Neural progenitor cell (in vitro differentiated cells): Measurements from ENCODE around the gene CLNK. TPM values are rescaled to one million over a fixed set of nuclear protein-coding genes. Genes with fewer than 3 reads are reported as not detected.

Source experiments
- DNase-seq: peaks from one replicate; pipeline ENCODE4 v3.0.0-alpha.2; 2016; ENCODE audit warnings: low spot score
- H2AFZ ChIP-seq: fragments of 200-600 bp; sonication (generic); replicated peaks from 2 replicates; pipeline ENCODE4 v1.6.1; 2016; ENCODE audit warnings: antibody characterized with exemption
- H3F3A ChIP-seq: fragments of 200-600 bp; sonication (generic); 2 replicates; pipeline ENCODE4 v1.6.1; 2016; ENCODE audit warnings: antibody characterized with exemption, low read depth
- H3K27ac ChIP-seq: fragments of 200-600 bp; sonication (generic); 2 replicates; pipeline ENCODE4 v1.5.1; 2016; ENCODE audit warnings: mild to moderate bottlenecking
- H3K27me3 ChIP-seq: fragments of 200-600 bp; sonication (generic); 2 replicates; pipeline ENCODE4 v1.6.1; 2016; ENCODE audit warnings: mild to moderate bottlenecking, moderate library complexity
- H3K36me3 ChIP-seq: fragments of 200-600 bp; sonication (generic); 2 replicates; pipeline ENCODE4 v1.5.1; 2016
- H3K4me1 ChIP-seq: fragments of 200-600 bp; sonication (generic); 2 replicates; pipeline ENCODE4 v1.6.1; 2016; ENCODE audit warnings: mixed run types
- H3K4me2 ChIP-seq: fragments of 200-600 bp; sonication (generic); 2 replicates; pipeline ENCODE4 v1.6.1; 2016
- H3K4me3 ChIP-seq: fragments of 200-600 bp; sonication (generic); 2 replicates; pipeline ENCODE4 v1.5.1; 2016
- H3K79me2 ChIP-seq: fragments of 200-600 bp; sonication (generic); 2 replicates; pipeline ENCODE4 v1.6.1; 2016; ENCODE audit warnings: low read depth
- H3K9ac ChIP-seq: fragments of 200-600 bp; sonication (generic); 2 replicates; pipeline ENCODE4 v1.6.1; 2016
- H3K9me3 ChIP-seq: fragments of 200-600 bp; sonication (generic); 2 replicates; pipeline ENCODE4 v1.5.1; 2016; ENCODE audit warnings: low read depth
- H4K20me1 ChIP-seq: fragments of 200-600 bp; sonication (generic); 2 replicates; pipeline ENCODE4 v1.6.1; 2016; ENCODE audit warnings: low read depth
- H3K27ac Mint-ChIP-seq: 3 replicates; pipeline ENCODE4 v1.8.0; 2021; ENCODE audit warnings: mixed read lengths
- H3K27me3 Mint-ChIP-seq: 2 replicates; pipeline ENCODE4 v1.8.0; 2022; ENCODE audit warnings: low read depth, mild to moderate bottlenecking, inconsistent platforms, moderate library complexity, mixed read lengths; ENCODE audit not compliant: insufficient read depth
- H3K36me3 Mint-ChIP-seq: 3 replicates; pipeline ENCODE4 v1.8.0; 2021; ENCODE audit warnings: mixed read lengths
- H3K4me1 Mint-ChIP-seq: 3 replicates; pipeline ENCODE4 v1.8.0; 2021; ENCODE audit warnings: mixed read lengths
- H3K4me3 Mint-ChIP-seq: 3 replicates; pipeline ENCODE4 v1.8.0; 2021; ENCODE audit warnings: mild to moderate bottlenecking, moderate library complexity, mixed read lengths
- H3K9me3 Mint-ChIP-seq: 3 replicates; pipeline ENCODE4 v1.8.0; 2020; ENCODE audit warnings: mixed read lengths
- EZH2 ChIP-seq: fragments of 200-600 bp; sonication (generic); IDR thresholded peaks from 2 replicates; pipeline ENCODE4 v1.6.1; 2017; ENCODE audit warnings: antibody characterized with exemption, mild to moderate bottlenecking, moderate library complexity
- EZH2phosphoT487 ChIP-seq: fragments of 200-600 bp; sonication (generic); IDR thresholded peaks from 2 replicates; pipeline ENCODE4 v1.6.1; 2017; ENCODE audit warnings: antibody characterized with exemption
- total RNA-seq: library from RNA; depleted of rRNA; stranded (reverse); fragments of >200 nt; gene quantifications from 2 replicates; pipeline ENCODE4 v1.2.3, GENCODE V29; 2015; ENCODE audit warnings: low replicate concordance
- TF ChIP-seq, protein P1 (sequence below): fragments of 200-600 bp; sonication (generic); IDR thresholded peaks from 2 replicates; pipeline ENCODE4 v1.5.1; 2017; ENCODE audit warnings: antibody characterized with exemption, mild to moderate bottlenecking

Gene CLNK
- total RNA-seq, 1 donor from 2014 or later, result not detected

- H4K20me1 ChIP-seq, result no peaks in the 10 kb centered on the region
- H3K9ac ChIP-seq, result no peak overlapping the region
- H2AFZ ChIP-seq, result no peak overlapping the region
- TF ChIP-seq, protein P1, sequence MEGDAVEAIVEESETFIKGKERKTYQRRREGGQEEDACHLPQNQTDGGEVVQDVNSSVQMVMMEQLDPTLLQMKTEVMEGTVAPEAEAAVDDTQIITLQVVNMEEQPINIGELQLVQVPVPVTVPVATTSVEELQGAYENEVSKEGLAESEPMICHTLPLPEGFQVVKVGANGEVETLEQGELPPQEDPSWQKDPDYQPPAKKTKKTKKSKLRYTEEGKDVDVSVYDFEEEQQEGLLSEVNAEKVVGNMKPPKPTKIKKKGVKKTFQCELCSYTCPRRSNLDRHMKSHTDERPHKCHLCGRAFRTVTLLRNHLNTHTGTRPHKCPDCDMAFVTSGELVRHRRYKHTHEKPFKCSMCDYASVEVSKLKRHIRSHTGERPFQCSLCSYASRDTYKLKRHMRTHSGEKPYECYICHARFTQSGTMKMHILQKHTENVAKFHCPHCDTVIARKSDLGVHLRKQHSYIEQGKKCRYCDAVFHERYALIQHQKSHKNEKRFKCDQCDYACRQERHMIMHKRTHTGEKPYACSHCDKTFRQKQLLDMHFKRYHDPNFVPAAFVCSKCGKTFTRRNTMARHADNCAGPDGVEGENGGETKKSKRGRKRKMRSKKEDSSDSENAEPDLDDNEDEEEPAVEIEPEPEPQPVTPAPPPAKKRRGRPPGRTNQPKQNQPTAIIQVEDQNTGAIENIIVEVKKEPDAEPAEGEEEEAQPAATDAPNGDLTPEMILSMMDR, result no peak
- TF ChIP-seq EZH2 (no peak), EZH2phosphoT487 (no peak)
- no peak overlapping the region for H3K27ac ChIP-seq
- H3K4me3 ChIP-seq, result no peak overlapping the region
- Mint-ChIP-seq H3K36me3 (no peaks in the 10 kb centered on the region), H3K4me3 (no peak overlapping the region), H3K27me3 (no peaks in the 10 kb centered on the region), H3K9me3 (no peaks in the 10 kb centered on the region), H3K4me1 (peaks cover 2% of the 10 kb centered on the region), H3K27ac (no peak overlapping the region)
- DNase-seq, result no peak
- no peaks in the 10 kb centered on the region for H3K4me1 ChIP-seq
- no peaks in the 10 kb centered on the region for H3F3A ChIP-seq
- no peaks in the 10 kb centered on the region for H3K9me3 ChIP-seq
- H3K4me2 ChIP-seq, result no peak overlapping the region
- H3K36me3 ChIP-seq, result no peaks in the 10 kb centered on the region
- no peaks in the 10 kb centered on the region for H3K79me2 ChIP-seq
- H3K27me3 ChIP-seq, result no peaks in the 10 kb centered on the region
These were observed 79.5 kb downstream of the CLNK start for GRCh38 chr4:10605031-10605430.

GRCh38 chr4:10599574-10599973 is 85.0 kb downstream of the CLNK start:
- Histone ChIP-seq H3K4me1 (no peaks in the 10 kb centered on the region), H3K4me2 (no peak overlapping the region), H3K4me3 (no peak overlapping the region)

GRCh38 chr4:10598829-10599228 is 85.7 kb downstream of the CLNK start:
- Mint-ChIP-seq H3K4me1 (peaks cover 9% of the 10 kb centered on the region), H3K4me3 (no peak overlapping the region), H3K27ac (no peak overlapping the region), H3K27me3 (peaks cover 2% of the 10 kb centered on the region), H3K9me3 (no peaks in the 10 kb centered on the region), H3K36me3 (no peaks in the 10 kb centered on the region)
- Histone ChIP-seq H3K4me3 (no peak overlapping the region), H3K36me3 (no peaks in the 10 kb centered on the region), H3F3A (no peaks in the 10 kb centered on the region), H3K27ac (no peak overlapping the region), H3K9me3 (no peaks in the 10 kb centered on the region), H3K79me2 (no peaks in the 10 kb centered on the region), H3K4me1 (no peaks in the 10 kb centered on the region), H4K20me1 (no peaks in the 10 kb centered on the region), H3K27me3 (no peaks in the 10 kb centered on the region), H2AFZ (no peak overlapping the region), H3K4me2 (no peak overlapping the region), H3K9ac (no peak overlapping the region)
- TF ChIP-seq EZH2phosphoT487 (no peak), EZH2 (no peak)
- TF ChIP-seq, protein P1, result no peak
- no peak for DNase-seq

More at GRCh38 chr4:10599574-10599973, 85.0 kb downstream of the CLNK start:
- Mint-ChIP-seq H3K4me3 (no peak overlapping the region), H3K9me3 (no peaks in the 10 kb centered on the region), H3K4me1 (peaks cover 9% of the 10 kb centered on the region), H3K36me3 (no peaks in the 10 kb centered on the region), H3K27ac (no peak overlapping the region), H3K27me3 (peaks cover 2% of the 10 kb centered on the region)
- TF ChIP-seq EZH2 (no peak), EZH2phosphoT487 (no peak)
- TF ChIP-seq, protein P1, result no peak
- Histone ChIP-seq H3K9ac (no peak overlapping the region), H3K27ac (no peak overlapping the region), H3K36me3 (no peaks in the 10 kb centered on the region), H3F3A (no peaks in the 10 kb centered on the region), H3K9me3 (no peaks in the 10 kb centered on the region), H4K20me1 (no peaks in the 10 kb centered on the region), H3K27me3 (no peaks in the 10 kb centered on the region), H3K79me2 (no peaks in the 10 kb centered on the region), H2AFZ (no peak overlapping the region)
- no peak for DNase-seq
